GM19328 (cell line): ENCODE results near the gene ANKRD27.
"Not testable (repeated sequence)": the region's sequence is repeated elsewhere in the genome, so short reads cannot be mapped to it uniquely, and the experiment has no call there.

Source experiments
- ATAC-seq: cut with Tn5 transposase; IDR thresholded peaks from one replicate; pipeline ENCODE4 v1.9.1; 2021; ENCODE audit warnings: mild to moderate bottlenecking, moderate library complexity; ENCODE audit not compliant: unreplicated experiment

Gene ANKRD27

DNA sequence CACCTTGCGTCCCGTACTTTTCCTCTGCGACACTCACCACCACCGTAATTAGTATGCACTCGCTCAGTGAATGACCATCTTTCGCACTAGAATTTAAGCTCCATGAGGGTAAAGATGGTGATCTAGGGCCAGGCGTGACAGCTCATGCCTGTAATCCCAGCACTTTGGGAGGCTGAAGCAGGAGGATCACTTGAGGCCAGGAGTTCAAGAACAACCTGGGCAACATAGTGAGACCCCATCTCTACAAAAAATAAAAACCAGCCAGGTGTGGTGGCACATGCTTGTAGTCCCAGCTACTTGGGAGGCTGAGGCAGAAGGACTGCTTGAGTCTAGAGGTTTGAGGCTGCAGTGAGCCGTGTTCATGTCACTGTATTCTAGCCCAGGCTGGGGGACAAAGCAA lies 18.6 kb downstream of the ANKRD27 start:
- not testable (repeated sequence) for ATAC-seq

DNA sequence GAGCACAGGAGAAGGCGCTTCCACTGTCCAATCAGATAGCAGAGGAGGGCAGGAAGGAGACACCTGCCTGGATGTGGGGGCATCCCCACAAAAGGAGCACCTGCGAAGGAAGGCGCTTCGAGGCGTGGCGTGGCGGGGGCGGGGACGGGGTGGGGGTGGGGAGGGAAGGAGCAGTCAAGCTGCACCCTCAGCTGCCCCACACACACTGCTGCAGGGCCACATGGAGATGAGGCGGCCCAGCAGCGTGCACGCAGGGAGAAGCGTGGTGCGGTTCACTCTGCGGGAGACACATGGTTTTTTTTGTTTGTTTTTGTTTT lies 21.4 kb downstream of the ANKRD27 start:
- no peak for ATAC-seq

GRCh38 chr19:32652894-32653598 lies 21.9 kb downstream of the ANKRD27 start:
- ATAC-seq: no peak

- not testable (repeated sequence) for ATAC-seq
Observed at GRCh38 chr19:32652331-32652730, 22.6 kb downstream of the ANKRD27 start.

DNA sequence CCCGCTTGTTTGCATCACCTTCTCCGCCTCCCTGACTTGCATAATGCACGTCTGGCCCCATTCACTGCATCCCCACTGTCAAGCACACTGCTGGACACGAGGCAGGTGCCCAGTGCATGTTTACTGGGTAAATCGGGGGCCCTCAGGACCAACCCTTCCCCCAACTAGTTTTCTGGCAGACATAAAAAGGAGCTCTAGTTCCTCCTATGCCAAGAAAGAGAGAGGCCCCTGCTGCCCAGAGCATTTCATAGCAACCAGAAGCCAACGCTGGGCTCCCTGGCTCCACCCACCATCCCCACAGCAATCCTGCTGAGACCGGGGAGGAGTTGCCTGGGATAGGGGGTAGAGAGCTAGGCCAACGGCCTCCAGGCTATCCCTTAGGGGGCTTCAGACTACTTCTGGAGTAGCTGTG lies 23.2 kb downstream of the ANKRD27 start:
- ATAC-seq: no peak

DNA sequence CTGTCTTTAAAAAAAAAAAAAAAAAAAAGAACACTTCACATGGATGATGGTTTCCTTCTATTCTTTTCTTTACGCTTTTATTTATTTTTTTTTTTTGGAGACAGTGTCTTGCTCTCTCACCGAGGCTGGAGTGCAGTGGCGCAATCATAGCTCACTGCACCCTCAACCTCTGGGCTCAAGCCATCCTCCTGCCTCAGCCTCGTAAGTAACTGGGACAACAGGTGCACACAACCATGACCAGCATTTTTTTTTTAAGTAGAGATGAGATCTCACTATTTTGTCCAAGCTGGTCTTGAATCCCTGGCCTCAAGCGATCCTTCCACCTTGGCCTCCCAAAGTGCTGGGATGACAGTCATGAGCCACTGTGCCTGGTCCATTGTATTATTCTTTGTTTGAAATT lies 24.3 kb downstream of the ANKRD27 start:
- no peak for ATAC-seq

- no peak for ATAC-seq
Observed at GRCh38 chr19:32649751-32650150, 25.2 kb downstream of the ANKRD27 start.

DNA sequence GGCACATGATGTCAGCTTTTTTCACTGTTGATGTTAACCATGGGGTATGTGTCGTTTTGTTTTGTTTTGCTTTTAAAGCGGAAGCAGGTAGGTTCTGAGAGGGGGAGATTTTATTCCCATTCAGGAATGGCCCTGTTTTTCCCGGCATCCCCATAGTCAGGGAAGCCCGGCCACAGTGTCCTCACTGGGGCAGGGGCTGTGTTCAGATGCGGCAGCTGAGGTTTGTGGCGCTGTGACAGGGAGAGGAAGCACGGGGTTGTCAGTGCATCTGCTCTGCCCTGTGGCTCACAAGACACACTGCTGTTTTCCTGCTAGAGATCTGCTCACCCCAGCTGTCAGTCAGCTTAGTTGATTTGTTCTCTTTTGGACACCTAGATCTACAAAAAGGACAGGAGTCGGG lies 27.6 kb downstream of the ANKRD27 start:
- ATAC-seq: no peak

GRCh38 chr19:32646556-32646955 lies 28.4 kb downstream of the ANKRD27 start:
- ATAC-seq: no peak

DNA sequence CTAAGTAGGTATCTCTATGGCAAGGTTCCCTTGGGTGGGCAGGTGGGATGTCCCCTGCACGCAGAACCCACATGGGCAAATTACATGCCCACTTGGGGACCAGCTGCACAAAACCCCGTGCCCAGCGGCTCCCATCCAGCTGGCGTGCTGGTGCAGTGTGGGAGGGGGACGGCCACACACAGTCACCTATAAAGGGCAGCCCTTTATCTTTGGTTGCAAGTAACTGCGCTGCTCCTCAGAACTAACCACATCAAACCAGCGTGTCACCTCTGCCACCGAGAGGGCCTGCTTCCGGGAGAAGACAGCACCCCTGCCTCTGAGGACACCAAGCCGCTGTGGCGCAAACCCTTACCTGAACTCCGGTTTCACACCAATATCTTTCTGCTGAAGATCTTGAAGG lies 32.2 kb downstream of the ANKRD27 start:
- no peak for ATAC-seq

DNA sequence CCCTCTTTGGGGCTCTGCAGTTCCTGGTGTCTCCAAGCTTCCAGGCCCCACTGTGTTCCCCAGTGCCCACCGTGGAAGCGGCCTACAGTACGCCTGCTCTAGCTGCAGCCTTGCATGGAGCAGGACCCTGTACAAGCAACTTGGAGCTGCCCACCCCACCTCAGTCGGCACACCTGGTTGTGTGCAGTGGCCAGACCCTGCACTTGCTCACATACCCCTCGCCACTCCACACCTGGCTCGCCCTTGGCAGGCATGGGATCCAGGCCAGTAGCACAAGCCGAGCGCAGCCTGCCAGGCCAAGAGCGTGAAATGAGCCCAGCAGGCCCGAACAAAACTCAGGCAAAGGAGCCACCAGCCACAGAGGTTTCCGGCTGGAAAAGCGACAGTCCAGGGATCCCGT lies 36.4 kb downstream of the ANKRD27 start:
- ATAC-seq: no peak

- ATAC-seq: no peak
Observed at GRCh38 chr19:32637480-32637879, 37.5 kb downstream of the ANKRD27 start.

- ATAC-seq: no peak
Observed at GRCh38 chr19:32631381-32631780, 43.6 kb downstream of the ANKRD27 start.

DNA sequence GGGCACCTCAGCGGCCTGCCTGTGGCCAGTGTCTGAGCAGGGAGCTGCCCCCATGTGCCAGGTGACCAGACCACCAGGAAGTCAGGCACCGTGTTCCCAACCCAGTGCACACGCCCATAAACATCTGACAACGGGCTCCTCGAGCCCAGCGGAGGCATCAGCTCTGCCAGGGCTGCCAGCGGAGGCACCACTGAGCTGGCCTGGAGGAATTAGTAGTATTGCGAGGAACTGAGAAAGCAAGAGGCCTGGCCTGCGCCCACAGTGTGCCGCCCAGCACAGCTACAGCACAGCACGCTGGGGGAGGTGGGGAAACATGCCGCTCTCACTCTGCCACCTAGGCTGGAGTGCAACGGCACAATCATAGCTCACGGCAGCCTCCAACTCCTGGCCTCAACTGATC lies 44.6 kb downstream of the ANKRD27 start:
- ATAC-seq: no peak

- ATAC-seq: no peak
Observed at GRCh38 chr19:32627714-32628270, 47.2 kb downstream of the ANKRD27 start.

DNA sequence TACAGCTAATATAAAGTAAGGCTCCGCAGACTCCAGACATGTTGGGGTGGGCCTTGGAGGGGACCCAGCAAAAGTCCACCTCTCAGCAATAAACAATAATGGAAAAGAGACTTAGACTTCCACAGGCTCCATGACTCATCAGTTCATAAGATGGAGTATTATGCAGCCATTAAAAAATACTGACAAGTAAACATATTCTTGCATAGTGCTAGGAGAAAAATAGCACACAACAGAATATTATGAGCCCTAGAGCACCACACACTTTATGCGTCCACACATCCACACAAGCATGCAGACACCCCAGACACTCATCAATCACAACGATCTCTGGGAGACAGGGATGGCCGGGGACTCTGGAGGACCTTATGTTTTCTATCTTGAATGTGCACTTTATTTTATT lies 48.0 kb downstream of the ANKRD27 start:
- no peak for ATAC-seq

DNA sequence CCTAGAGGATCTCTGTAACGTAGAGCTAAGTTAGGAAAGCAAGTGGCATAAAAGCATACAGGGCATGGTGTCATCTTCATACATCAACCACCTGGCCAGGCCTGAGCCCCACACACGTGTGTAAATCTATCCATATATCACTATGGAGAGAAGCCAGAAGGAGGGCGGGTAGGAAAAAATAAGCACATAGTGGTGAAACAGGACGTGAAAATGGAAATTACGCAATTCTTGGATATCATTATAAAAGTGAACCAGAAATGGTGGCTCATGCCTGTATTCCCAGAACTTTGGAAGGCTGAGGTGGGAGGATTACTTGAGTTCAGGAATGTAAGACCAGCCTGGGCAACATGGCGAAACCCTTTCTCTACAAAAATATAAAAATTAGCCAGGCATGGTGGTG lies 50.6 kb downstream of the ANKRD27 start:
- ATAC-seq: no peak

DNA sequence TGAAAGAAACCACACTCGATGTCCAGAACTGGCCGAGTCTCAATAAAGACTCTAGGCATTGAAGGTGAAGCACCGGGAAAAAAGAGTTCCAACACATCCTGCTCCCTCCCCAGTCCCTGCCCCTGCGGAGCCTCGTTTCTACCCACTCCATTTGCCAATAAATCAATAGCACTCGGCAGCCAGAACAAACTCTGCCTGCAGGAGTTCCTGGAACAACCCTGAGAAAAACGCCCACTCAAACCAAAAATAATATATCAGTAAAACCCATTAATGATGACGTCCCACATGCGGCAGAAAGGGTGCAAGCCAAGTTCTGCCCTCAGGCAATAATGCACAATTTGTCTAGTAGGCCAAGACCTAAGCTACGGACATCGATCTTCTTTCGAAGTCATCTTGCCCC lies 53.0 kb downstream of the ANKRD27 start:
- ATAC-seq: no peak

- ATAC-seq: no peak
Observed at GRCh38 chr19:32619051-32619685, 55.8 kb downstream of the ANKRD27 start.

DNA sequence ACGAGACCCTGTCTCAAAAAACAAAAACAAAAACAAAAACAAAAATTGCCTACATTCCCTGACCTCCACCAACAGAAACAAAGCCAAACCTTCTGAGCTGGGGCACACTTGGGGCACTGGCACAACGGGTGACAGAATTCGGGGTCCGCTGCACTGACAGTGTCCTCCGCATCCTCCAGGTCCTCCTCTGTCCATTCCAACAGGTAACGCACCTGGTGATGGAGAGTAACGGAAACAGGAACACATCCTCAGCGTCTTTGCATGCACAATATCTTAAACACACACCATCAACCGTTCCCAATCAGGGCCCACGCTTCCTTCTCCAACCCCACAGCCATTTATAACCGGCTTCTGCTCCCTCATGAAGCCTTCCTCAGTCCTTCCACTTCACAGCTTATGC lies 59.4 kb downstream of the ANKRD27 start:
- no peak for ATAC-seq

GRCh38 chr19:32614916-32615315 lies 60.1 kb downstream of the ANKRD27 start:
- no peak for ATAC-seq

DNA sequence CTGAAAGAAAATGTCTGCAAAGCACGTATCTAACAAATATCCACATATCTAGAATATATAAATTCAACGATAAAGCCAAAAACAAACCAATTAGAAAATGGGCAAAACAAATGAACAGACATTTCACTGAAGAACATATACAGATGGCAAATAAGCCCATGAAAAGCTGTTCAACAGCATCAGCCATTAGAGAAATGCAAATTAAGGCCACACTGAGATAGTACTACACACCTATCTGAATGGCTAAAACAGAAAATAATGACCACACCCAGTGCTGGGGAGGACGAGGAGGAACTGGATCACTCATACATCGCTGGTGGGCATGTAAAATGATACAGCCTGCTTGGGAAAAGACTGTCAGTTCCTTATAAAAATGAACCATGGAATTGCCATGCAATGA lies 62.0 kb downstream of the ANKRD27 start:
- no peak for ATAC-seq

DNA sequence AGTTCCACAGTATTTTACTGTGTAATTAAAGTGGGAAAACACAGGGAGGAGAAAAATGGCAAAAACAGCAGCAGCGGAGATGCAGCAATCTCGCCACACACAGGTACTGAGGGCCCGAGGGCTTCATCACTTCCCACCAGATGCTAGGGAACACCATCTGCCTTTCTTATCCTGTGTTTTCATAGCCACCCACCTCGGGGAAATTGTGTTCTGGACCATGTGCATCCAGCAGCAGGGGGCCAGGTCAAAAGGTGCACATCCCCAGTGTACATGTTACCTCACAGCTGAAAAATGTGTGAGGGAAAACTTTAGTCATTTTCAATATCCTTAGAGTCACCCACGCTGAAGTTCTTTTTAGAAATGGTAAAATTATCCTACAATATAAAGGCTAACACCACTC lies 63.8 kb downstream of the ANKRD27 start:
- no peak for ATAC-seq
